Loucy (cell line): ENCODE results near the gene MARK3.

Experiments used
- H2AFZ ChIP-seq: fragments of 200-600 bp; sonication (generic); 2 replicates; pipeline ENCODE4 v1.6.0; 2016; ENCODE audit warnings: antibody characterized with exemption, mild to moderate bottlenecking, low read length, moderate library complexity
- H3F3A ChIP-seq: fragments of 200-600 bp; 2 replicates; pipeline ENCODE4 v1.6.0; 2016; ENCODE audit warnings: antibody characterized with exemption, low read depth, mild to moderate bottlenecking
- H3K27me3 ChIP-seq: fragments of 200-600 bp; sonication (generic); 2 replicates; pipeline ENCODE4 v1.6.1; 2014; ENCODE audit warnings: low read length, mild to moderate bottlenecking; ENCODE audit not compliant: insufficient read depth, poor library complexity, severe bottlenecking
- H3K36me3 ChIP-seq: fragments of 200-600 bp; sonication (generic); 2 replicates; pipeline ENCODE4 v1.6.1; 2016; ENCODE audit warnings: low read length; ENCODE audit not compliant: insufficient read depth
- H3K4me1 ChIP-seq: fragments of 200-600 bp; sonication (generic); 2 replicates; pipeline ENCODE4 v1.5.1; 2014; ENCODE audit warnings: low read length, mild to moderate bottlenecking; ENCODE audit not compliant: insufficient read depth, poor library complexity, severe bottlenecking
- H3K4me2 ChIP-seq: fragments of 200-600 bp; sonication (generic); 2 replicates; pipeline ENCODE4 v1.6.0; 2014; ENCODE audit warnings: antibody characterized with exemption, low read length, low read depth, mild to moderate bottlenecking; ENCODE audit not compliant: poor library complexity, severe bottlenecking
- H3K4me3 ChIP-seq: fragments of 200-600 bp; sonication (generic); 2 replicates; pipeline ENCODE4 v1.5.1; 2014; ENCODE audit warnings: low read length, mild to moderate bottlenecking, mixed read lengths; ENCODE audit not compliant: poor library complexity, severe bottlenecking
- H3K79me2 ChIP-seq: fragments of 200-600 bp; sonication (generic); 2 replicates; pipeline ENCODE4 v1.6.1; 2014; ENCODE audit warnings: low read length; ENCODE audit not compliant: insufficient read depth
- H3K9ac ChIP-seq: fragments of 200-600 bp; sonication (generic); 2 replicates; pipeline ENCODE4 v1.6.0; 2014; ENCODE audit warnings: mild to moderate bottlenecking, low read depth, low read length, moderate library complexity; ENCODE audit not compliant: poor library complexity, severe bottlenecking
- H3K9me2 ChIP-seq: fragments of 200-600 bp; sonication (generic); replicated peaks from 2 replicates; pipeline ENCODE4 v1.6.1; 2016; ENCODE audit warnings: low read depth, low read length, mixed read lengths
- H3K9me3 ChIP-seq: fragments of 200-600 bp; sonication (generic); 2 replicates; pipeline ENCODE4 v1.6.1; 2014; ENCODE audit warnings: mild to moderate bottlenecking, antibody characterized with exemption, low read length, low read depth; ENCODE audit not compliant: insufficient read depth
- H4K20me1 ChIP-seq: fragments of 200-600 bp; sonication (generic); 2 replicates; pipeline ENCODE4 v1.6.0; 2014; ENCODE audit warnings: antibody characterized with exemption, low read length, mild to moderate bottlenecking; ENCODE audit not compliant: insufficient read depth, poor library complexity, severe bottlenecking
- EZH2phosphoT487 ChIP-seq: fragments of 200-600 bp; IDR thresholded peaks from 2 replicates; pipeline ENCODE4 v1.6.1; 2018; ENCODE audit warnings: antibody characterized with exemption, mild to moderate bottlenecking, moderate library complexity, borderline replicate concordance
- TF ChIP-seq, protein P1 (sequence below): fragments of 200-600 bp; sonication (generic); conservative IDR thresholded peaks from 2 replicates; pipeline ENCODE4 v1.5.1; 2014; ENCODE audit warnings: mild to moderate bottlenecking, antibody characterized with exemption, low read length

Gene MARK3

DNA sequence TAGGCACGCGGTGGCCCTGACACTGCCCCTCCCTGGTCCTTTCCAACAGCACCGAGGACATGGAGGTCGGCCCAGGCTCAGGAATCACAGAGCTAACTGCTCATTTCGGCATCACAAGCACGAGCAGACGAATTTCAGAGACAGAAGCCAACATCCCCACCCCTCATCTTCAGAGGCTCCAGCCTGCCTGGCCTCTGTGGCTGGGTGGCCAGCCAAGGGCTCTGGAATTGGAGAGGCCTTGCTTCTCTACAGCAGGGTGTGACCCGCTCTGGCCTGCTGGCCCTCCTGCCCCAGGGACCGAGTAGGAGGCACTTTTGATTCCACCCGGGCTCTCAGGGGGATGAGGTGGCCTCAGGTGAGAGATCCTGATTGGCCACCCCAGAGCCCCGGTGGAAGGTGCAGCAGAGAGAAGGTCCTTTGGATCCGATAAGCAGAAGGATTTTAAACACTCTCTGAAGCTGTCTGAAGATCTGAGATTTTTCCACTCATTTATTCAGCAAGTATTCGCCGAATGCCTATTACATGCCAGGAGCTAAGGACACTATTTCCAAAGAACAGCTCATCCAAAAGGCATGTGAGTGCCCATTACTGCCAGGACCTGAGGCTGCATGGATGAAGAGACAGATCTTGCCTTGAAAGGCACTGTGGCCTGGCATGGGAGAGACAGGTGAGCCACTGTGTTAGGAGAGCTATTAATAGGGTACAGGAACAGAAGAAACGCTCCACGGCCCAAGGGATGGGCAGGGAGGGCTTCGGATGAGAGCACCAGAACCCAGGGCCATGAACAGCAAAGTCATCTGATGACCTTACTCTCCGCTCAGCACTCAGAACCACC lies 167.0 kb downstream of the MARK3 start:
- Histone ChIP-seq H3K79me2 (peaks cover 10% of the 10 kb centered on the region; the same call in 1 of the 2 replicates), H3K9me2 (no peaks in the 10 kb centered on the region), H4K20me1 (peaks cover 16% of the 10 kb centered on the region), H3F3A (no peaks in the 10 kb centered on the region), H3K27me3 (no peaks in the 10 kb centered on the region), H3K4me3 (no peak overlapping the region), H2AFZ (no peak overlapping the region), H3K36me3 (no peaks in the 10 kb centered on the region), H3K4me1 (no peaks in the 10 kb centered on the region), H3K9me3 (no peaks in the 10 kb centered on the region), H3K9ac (no peak overlapping the region), H3K4me2 (no peak overlapping the region)
- no peak for TF ChIP-seq EZH2phosphoT487
- TF ChIP-seq, protein P1, sequence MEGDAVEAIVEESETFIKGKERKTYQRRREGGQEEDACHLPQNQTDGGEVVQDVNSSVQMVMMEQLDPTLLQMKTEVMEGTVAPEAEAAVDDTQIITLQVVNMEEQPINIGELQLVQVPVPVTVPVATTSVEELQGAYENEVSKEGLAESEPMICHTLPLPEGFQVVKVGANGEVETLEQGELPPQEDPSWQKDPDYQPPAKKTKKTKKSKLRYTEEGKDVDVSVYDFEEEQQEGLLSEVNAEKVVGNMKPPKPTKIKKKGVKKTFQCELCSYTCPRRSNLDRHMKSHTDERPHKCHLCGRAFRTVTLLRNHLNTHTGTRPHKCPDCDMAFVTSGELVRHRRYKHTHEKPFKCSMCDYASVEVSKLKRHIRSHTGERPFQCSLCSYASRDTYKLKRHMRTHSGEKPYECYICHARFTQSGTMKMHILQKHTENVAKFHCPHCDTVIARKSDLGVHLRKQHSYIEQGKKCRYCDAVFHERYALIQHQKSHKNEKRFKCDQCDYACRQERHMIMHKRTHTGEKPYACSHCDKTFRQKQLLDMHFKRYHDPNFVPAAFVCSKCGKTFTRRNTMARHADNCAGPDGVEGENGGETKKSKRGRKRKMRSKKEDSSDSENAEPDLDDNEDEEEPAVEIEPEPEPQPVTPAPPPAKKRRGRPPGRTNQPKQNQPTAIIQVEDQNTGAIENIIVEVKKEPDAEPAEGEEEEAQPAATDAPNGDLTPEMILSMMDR, result no peak

DNA sequence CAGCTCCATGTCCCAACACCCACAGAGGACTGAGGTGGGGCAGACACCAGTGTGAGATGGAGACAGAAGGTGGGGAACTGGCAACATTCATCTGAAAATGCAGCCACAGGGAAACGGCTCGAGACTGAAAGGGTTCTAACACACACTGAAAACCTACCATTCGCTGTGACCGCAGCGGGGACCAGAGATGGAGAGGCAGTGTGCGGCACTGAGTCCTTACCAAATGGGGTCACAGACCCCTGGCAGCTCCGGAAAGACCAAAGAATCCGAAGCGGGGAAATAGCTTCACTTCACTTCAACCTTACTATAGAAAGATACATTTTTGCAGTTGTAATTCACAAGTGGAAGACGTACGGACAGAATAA lies 167.6 kb downstream of the MARK3 start:
- peaks cover under 1% of the 10 kb centered on the region for H3K4me1 ChIP-seq
- no peaks in the 10 kb centered on the region for H3K36me3 ChIP-seq
- peaks cover 22% of the 10 kb centered on the region for H4K20me1 ChIP-seq
- H3K4me2 ChIP-seq, result no peak overlapping the region
- H3K79me2 ChIP-seq, result peaks cover 16% of the 10 kb centered on the region
- no peak overlapping the region for H3K9ac ChIP-seq
- H3K4me3 ChIP-seq, result no peak overlapping the region
- H3K9me3 ChIP-seq, result no peaks in the 10 kb centered on the region
- H3F3A ChIP-seq, result no peaks in the 10 kb centered on the region
- H3K9me2 ChIP-seq, result no peaks in the 10 kb centered on the region
- TF ChIP-seq EZH2phosphoT487, result no peak
- TF ChIP-seq, protein P1, result no peak
- no peak overlapping the region for H2AFZ ChIP-seq
- H3K27me3 ChIP-seq, result no peaks in the 10 kb centered on the region
